Stimulated activated CD4-positive, alpha-beta T cell treated with anti-CD3 and anti-CD28 coated beads, TNF-alpha, amount 100 ng/mL, for 1 hour (primary cell): ENCODE data around the gene GRM5.

Source experiments
- DNase-seq, 3 donors: peaks; one replicate each; pipeline ENCODE4 v3.0.0-alpha.2; 2020; ENCODE audit warnings: low read depth in 3 of 3, low spot score in 1 of 3

Gene GRM5

DNA sequence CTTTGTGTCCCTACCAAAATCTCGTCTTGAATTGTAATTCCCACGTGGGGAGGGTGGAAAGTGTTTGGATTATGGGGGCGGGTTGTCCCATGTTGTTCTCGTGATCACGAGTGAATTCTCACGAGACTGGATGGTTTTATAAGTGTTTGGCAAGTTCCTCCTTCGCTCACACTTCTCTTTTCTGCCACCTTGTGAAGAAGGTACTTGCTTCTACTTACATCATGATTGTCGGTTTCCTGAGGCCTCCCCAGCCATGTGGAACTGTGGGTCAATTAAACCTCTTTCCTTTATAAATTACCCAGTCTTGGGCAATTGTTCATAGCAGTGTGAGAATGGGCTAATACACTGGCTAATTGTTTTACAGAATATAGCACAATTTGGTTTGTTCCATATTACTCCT lies 326.3 kb downstream of the GRM5 start:
- no peak for DNase-seq

DNA sequence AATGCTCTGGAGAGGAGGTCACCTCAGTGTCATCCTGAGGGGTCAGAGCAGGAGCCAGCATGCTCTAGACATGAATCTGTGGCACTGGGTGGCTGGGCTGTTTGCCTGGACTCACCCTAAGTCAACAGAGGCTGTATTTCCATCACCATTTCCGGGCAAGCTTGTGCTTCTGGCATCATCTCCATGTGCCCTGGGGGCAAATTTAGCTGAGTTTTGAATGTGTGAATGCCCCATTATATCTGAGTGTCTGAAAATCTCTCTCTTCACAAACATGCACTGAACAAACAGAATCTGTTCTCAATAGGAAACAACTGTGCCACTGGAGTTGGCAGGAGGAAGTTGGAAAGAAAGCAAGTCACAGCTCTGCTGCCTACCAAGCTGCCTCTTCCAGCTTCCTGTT lies 356.2 kb downstream of the GRM5 start:
- no peak for DNase-seq

DNA sequence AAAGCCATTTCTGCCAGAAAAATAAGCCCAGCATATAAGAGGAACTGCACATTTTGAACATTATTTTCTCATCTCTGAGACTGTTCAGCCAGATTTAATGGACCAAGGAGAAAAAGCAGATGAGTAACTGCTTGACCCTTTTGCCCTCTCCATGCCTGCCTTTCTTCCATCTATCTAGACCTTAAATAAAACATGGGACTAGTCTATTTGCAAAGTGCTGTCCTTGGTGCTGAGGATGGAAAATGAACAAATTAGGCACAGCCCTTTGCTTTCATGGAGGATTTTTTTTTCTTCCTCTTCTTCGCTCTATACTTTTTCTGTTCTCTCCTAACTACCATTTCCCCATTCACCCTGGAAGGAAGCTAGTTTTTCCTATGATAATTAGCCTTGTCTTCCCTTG lies 361.3 kb downstream of the GRM5 start:
- no peak for DNase-seq

DNA sequence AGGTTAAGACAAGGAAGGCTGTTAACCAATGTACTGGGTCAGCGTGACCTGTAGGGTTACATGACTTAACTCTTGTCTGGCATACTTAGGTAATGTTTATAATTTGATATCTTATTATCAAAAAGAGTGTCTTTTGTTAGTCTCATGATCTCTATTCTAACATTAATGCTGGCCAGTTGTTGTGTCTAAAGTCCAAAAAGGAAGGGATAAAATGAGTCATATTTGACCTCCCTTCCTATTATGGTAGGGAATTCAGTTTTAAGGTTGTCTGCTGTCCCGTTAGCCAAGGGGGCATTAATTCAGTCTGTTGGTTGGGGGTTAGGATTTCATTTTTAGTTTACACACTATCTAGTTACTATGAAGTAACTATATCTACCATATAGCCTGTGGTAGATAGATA lies 364.0 kb downstream of the GRM5 start:
- DNase-seq: no peak

- no peak for DNase-seq
Observed at GRCh38 chr11:88697139-88697538, 368.6 kb downstream of the GRM5 start.

GRCh38 chr11:88695689-88696414 lies 369.9 kb downstream of the GRM5 start:
- no peak for DNase-seq

GRCh38 chr11:88692306-88693086 lies 373.3 kb downstream of the GRM5 start:
- DNase-seq: no peak

DNA sequence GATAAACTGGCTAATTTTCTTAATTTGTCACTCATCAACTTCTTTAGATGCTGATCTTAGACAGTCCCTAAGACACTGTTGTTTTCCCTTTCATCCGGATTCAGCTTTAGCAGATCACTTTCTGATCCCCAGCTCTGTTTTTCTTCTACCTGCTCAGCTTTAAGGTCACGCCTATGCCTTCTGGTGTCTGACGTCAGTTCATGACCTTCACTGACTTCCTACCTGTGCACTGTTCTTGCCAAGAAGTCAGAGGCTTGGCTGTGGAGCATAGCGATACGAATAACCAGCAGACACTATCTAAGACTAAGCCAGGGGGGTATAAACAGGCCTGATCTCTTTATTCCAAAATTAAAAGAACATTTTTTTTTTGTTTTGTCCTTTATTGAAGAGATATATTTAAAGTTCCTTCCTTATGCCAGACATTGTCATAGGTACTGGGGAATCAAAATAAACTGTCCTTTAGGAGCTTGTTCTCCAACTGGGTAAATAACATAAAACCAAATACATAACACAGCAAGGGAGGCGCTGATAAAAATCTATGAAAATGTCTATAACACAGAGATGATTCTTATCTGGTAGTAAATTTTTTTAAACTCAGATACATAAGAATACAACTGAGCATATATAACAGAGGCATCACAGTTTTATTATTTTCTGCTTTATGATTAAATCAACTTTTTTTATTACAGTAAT lies 376.1 kb downstream of the GRM5 start:
- no peak for DNase-seq

- no peak for DNase-seq
Observed at GRCh38 chr11:88683024-88683423, 382.8 kb downstream of the GRM5 start.

- no peak for DNase-seq
Observed at GRCh38 chr11:88680806-88681205, 385.0 kb downstream of the GRM5 start.

DNA sequence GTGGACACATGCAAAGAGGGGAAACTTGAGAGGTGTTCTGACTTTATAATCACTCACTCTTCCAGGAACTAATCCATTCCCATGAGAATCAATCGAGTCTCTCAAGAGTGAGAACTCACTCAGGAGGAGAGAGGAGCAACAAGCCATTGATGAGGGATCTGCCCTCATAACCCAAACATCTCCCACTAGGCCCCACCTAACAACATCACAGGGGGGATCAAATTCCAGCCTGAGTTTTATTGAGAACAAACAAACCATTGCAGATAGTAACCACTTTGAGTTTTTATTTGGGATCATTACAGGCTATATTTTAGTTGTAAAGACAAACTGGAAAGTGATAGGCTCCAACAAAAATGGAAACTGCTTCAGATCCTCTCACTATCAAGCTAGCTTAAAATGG lies 399.4 kb downstream of the GRM5 start:
- no peak for DNase-seq

DNA sequence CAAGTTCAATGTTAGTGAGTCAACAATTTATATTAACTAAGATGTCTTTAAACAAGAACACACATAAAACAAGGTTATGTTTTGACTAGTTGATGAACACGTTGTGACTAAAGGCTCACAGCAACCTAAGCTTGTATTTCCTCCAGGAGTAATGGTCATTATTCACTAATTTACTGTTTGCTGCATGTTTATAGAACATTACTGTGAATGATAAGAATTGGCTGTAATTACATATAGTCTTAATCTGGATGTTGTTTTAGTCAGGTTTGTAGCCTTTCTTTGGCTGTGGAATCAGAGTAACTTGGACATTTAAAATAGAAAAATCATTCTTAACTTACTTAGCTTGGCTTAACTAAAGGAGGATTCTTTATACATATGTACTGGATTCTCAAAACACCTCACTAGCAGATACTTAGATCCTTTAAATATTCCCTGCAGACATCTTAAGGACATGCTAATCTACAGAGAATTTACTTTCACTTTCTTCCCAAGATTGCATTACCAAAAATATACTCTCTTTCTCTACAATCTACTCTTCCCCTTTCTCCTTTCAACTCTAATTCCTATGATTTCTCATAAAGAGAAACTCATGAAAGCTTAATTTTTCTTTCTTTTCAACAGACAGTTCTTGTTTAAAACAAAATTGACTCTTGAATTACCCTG lies 408.6 kb downstream of the GRM5 start:
- no peak for DNase-seq

DNA sequence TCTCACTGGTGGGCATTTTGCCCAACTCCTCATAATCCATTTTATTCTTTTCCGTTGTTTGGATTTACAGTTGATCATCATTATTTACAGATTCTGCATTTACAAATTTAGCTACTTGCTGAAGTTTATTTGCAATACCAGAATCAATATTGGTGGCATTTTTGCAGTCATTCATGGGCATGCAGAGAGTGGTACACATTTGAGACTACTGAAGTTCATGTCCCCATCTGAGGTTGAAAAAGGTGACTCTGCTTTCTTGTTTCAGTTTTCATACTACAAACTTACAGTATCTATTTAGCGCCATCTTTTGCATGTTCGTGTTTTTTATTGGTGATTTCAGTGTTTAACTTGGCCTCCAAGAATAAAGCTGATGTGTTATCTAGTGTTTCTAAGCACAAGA lies 409.5 kb downstream of the GRM5 start:
- DNase-seq: no peak

GRCh38 chr11:88655656-88656055 lies 410.1 kb downstream of the GRM5 start:
- no peak for DNase-seq

- DNase-seq: no peak
Observed at GRCh38 chr11:88655196-88655595, 410.6 kb downstream of the GRM5 start.

DNA sequence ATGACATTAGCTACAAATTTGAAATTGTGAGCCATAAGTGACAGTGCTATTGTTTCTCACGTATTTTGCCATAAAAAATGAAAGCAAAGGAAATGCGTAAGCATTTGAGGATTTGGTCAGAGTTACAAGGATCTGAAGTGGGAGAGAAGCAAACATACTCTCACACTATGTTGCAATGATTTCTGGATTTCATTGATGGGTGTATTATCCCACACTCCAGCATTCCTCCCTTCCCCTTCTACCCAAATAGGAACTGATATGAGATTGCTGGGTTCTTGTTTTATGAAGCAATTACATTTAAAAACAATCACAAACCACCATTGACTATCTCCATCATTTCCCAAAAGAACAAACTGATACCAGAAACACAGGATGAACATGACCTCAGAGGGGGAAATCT lies 414.2 kb downstream of the GRM5 start:
- DNase-seq: no peak

- DNase-seq: no peak
Observed at GRCh38 chr11:88644724-88645123, 421.1 kb downstream of the GRM5 start.

DNA sequence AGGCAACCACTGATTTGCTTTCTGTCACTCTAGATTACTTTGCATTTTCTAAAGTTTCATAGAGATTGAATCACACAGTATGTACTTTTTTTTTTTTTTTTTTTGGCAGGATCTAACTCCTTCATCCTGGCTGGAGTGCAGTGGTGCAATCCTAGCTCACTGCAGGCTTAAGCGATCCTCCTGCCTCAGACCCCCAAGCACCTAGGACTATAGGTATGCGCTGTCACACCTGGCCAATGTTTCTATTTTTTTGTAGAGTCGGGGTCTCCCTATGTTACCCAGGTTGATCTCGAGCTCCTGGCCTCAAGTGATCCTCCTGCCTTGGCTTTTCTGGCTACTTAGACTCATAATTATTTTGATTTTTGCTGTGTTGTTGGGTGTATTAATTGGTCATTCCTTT lies 433.6 kb downstream of the GRM5 start:
- DNase-seq: no peak

DNA sequence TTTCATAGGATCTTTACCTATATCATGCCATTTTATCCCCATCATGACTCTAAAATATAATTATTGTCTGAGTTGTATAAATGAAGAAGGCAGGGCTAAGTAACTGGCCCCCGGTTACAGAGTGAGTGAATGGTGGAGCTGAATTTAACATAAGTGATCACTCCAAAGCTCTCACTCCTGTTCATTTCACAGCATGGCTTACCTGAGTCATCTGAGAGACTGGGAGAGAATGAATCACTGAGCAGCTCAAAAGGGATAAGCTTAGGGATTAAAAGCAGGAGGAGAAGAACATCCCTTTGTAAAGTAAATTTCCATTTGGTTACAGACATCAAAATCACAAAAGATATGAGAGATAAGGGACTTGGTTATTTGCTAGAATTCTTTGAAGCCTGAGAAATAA lies 434.3 kb downstream of the GRM5 start:
- DNase-seq: no peak

DNA sequence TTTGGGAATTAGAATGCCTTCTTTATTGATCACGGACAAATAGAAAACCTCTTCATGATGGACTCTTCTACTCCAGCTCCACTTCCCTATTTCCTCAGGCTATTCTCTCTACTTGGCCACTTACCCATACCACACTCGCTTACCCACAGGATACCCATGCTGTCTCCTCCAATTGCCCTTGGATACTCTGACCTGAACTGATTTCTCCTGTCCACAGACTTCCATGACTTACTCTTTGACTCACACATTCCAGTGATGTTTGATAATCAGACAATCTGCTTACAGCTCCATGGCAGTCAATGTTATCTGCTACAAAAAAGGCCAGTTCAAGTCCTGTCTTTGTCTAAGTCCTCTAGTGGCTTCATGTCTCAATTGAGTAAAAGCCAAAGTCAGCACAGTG lies 436.3 kb downstream of the GRM5 start:
- no peak for DNase-seq

GRCh38 chr11:88626216-88626615 lies 439.6 kb downstream of the GRM5 start:
- no peak for DNase-seq

- no peak for DNase-seq
Observed at GRCh38 chr11:88623531-88623930, 442.3 kb downstream of the GRM5 start.
